Stimulated activated CD4-positive, alpha-beta T cell treated with anti-CD3 and anti-CD28 coated beads, Interleukin-4, amount 100 ng/mL, for 48 hours (primary cell): Measurements from ENCODE around the gene OR6B1.
"Not testable (repeated sequence)": the region's sequence is repeated elsewhere in the genome, so short reads cannot be mapped to it uniquely, and the experiment has no call there.

ENCODE experiments used
- DNase-seq, 2 donors: peaks; one replicate each; pipeline ENCODE4 v3.0.0-alpha.2; 2020; ENCODE audit warnings: low read depth in 2 of 2

OR6B1 gene

GRCh38 chr7:144038887-144039286, 38.8 kb downstream of the OR6B1 start:
- DNase-seq, result no peak

GRCh38 chr7:144048648-144049047, 48.5 kb downstream of the OR6B1 start, which contains the start of gene OR2A5:
TSS of gene OR2A5 (plus strand) at chr7:144048948. CDS start at chr7:144050402, 1,454 bp downstream.
- no peak for DNase-seq

DNA sequence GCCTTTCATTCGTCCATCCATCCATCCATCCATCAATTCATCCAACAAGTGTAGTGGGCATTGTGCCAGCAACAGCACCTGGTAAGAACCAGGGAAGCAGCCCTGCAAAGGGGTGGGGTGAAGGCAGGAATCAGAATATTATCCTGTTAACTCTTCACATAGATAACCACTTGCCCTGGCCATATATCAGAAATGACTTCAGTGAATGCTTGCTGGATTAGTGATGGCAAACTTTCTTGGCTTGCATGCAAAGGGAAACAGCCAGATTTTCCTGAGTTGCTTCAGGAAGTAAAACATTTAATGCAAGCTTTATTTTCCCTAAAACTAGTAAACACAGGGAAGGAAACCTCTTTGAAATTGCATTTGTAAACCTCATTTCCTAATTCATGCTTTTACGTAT, 49.4 kb downstream of the OR6B1 start:
- no peak for DNase-seq

DNA sequence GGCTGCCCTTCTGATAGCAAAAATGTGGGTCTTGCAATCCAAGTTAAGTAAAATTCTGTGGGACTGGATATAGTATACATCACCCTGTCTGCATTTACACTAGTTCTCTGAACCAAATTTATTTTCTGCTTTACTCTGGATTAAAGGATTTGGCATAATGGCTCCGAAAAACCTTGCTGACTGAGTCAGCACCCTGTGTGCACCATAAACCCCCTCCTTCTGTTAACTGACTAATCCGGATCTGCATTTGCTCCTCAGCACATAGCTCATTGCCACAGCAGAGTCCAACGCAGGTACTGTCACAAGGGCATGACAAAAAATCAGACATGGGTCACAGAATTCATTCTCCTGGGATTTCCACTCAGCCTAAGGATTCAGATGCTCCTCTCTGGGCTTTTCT, 50.0 kb downstream of the OR6B1 start:
- DNase-seq, result no peak

- not testable (repeated sequence) for DNase-seq
These were observed 50.8 kb downstream of the OR6B1 start for GRCh38 chr7:144050884-144051283.

GRCh38 chr7:144057954-144058353, 57.8 kb downstream of the OR6B1 start:
- DNase-seq, result no peak
